Measurements from ENCODE around the gene ARSB. TPM values are rescaled to one million over a fixed set of nuclear protein-coding genes. Genes with fewer than 3 reads are reported as not detected.

The ARSB gene
- total and polyA plus RNA-seq, 9 of the 15 experiments (the other 6 are each of a cell fraction or from before 2014, with no cell fraction given): 0.52 to 4.6 (median 2.4) TPM

DNA sequence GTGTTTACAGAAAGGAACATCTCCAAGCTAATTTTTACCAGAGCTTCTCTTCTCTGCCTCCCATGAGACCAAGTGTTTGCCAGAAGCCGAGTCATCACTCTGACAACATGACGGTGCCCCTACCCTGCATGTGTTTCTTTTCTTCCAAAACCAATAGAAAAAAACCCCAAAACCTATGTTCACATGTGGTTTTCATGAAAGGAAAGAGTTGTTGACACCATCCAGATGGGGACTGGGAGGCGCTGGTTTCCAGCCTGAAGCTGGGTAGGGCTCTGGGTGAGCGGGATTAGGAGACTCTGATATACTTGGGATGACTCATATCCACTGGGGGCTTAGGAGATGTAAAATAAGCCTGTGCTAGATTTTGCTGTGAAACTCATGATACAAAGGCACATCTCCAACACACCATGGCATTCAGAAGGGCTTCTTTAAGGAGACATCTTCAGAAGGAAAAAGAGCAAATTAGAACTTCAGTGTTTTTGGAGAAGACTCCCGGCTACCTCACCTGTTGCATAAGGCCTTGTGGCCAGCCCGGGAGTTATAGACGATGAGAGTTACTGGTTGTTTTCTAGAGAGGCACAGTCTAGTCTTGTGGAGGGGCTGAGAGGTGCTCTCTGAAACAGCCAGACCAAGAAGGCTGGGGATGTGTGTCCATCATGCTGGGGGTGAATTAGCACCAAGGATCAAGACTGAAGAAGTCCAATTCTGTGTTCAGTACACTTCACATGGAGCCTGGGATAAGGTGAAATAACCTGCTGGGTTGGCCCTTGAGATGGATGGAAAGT, 227.6 kb downstream of the ARSB start (continued):
- TF ChIP-seq JUND (IDR thresholded peaks at IDR 0.05; ENCODE audit: borderline replicate concordance, low read depth, low read length): peak; percentile 71; the same call in 1 of the 2 replicates
- peak; percentile 41; the same call in 1 of the 3 replicates for TF ChIP-seq JUND (tag; IDR thresholded peaks at IDR 0.05; ENCODE audit: borderline replicate concordance, low read depth, low read length)
- no peak for TF ChIP-seq NR2F6 (CRISPR knock-in tag; IDR thresholded peaks at IDR 0.05)
- TF ChIP-seq ZNF146 (CRISPR knock-in tag; IDR thresholded peaks at IDR 0.05; ENCODE audit: unreplicated experiment): no peak
- no peak for TF ChIP-seq E2F3 (CRISPR knock-in tag; IDR thresholded peaks at IDR 0.05)
- TF ChIP-seq TAL1 (IDR thresholded peaks at IDR 0.05): no peak
- no peak for TF ChIP-seq ZNF41 (CRISPR knock-in tag; conservative IDR thresholded peaks at IDR 0.05)
- no peak for TF ChIP-seq ZNF76 (CRISPR knock-in tag; IDR thresholded peaks at IDR 0.05; ENCODE audit: borderline replicate concordance)
- TF ChIP-seq RBM25 (IDR thresholded peaks at IDR 0.05; ENCODE audit: low read depth, low read length, severe bottlenecking): no peak
- no peak for TF ChIP-seq POLR2A (conservative IDR thresholded peaks at IDR 0.05)
- no peak for TF ChIP-seq ESRRA (IDR thresholded peaks at IDR 0.05; ENCODE audit: borderline replicate concordance, low read depth)
- TF ChIP-seq ZNF184 (CRISPR knock-in tag; IDR thresholded peaks at IDR 0.05): no peak

DNA sequence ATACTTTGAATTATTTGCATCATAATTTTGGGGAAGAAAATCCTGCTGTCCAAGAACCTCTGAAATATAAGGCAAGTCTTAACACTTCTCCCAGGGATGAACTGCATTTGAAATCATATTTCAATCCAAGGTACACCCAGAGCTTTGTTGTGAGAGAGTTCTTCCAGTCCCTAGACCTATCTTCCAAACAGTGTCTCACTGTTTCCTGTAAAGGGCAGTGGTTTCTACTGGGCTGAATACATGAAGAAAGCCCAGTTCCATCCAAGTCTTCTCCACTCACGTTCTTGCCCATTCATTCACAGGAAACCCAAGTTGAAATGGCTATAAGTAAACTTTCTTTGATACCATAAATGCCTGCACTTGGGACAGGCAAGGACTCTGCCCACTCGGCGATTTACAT, 228.3 kb downstream of the ARSB start:
- H3K4me1 ChIP-seq (replicated peaks in 1 of 2; ENCODE audit: control insufficient read depth in 2 of 2, insufficient read depth in 2 of 2, low read length in 2 of 2): no peaks in the 10 kb centered on the region; a peak in 2 of 5 replicates
- no peak overlapping the region for H3K4me2 ChIP-seq (ENCODE audit: insufficient read depth, low read length)
- H2AFZ ChIP-seq (ENCODE audit: low read depth, low read length): no peak overlapping the region

More for the DNA sequence above, 228.3 kb downstream of the ARSB start:
- Histone ChIP-seq H3K27ac (ENCODE audit: extremely low read depth, low read depth, low read length) (no peak overlapping the region), H3K36me3 (ENCODE audit: control insufficient read depth, insufficient read depth, low read length) (no peaks in the 10 kb centered on the region), H3K9ac (ENCODE audit: insufficient read depth in 1 of 2, low read depth in 2 of 2, low read length in 2 of 2) (no peak overlapping the region), H3K79me2 (ENCODE audit: control insufficient read depth, insufficient read depth, low read length) (no peaks in the 10 kb centered on the region), H3K9me1 (ENCODE audit: control insufficient read depth, insufficient read depth, low read length) (no peaks in the 10 kb centered on the region), H3K9me3 (replicated peaks; ENCODE audit: control insufficient read depth, insufficient read depth, low read depth, low read length) (no peaks in the 10 kb centered on the region), H3K4me3 (no peak overlapping the region), H4K20me1 (replicated peaks; ENCODE audit: control insufficient read depth, insufficient read depth, low read length) (no peaks in the 10 kb centered on the region), H3K27me3 (ENCODE audit: control insufficient read depth in 2 of 2, insufficient read depth in 2 of 2, low read length in 2 of 2) (peaks cover 0 to 21% of the 10 kb centered on the region in 2 experiments; a peak in 3 of 5 replicates)
- FAIRE-seq (no peak), DNase-seq (ENCODE audit: extremely low read depth in 1 of 4, low spot score in 3 of 4) (no peak), ATAC-seq (no peak)
- WGBS (ENCODE audit: insufficient coverage, low coverage, missing lambda C conversion rate): 0% methylated on average over 3 of the region's 3 CpGs
- ChIA-PET POLR2A (interaction anchor here (1.0 to 1.7 kb wide), 3 partner anchors 11 to 35 kb away, joined by 3 to 4 read pairs (median 4); no protein-coding TSS in a partner anchor), CTCF (ENCODE audit: low intra/inter-chr PET ratio) (interaction anchor here (0.7 kb wide), 1 partner anchor 285 kb away, joined by 4 read pairs; no protein-coding TSS in a partner anchor)
- TF ChIP-seq ZNF41 (CRISPR knock-in tag; conservative IDR thresholded peaks at IDR 0.05): no peak
- no peak for TF ChIP-seq GATAD2B (IDR thresholded peaks at IDR 0.05; ENCODE audit: borderline replicate concordance)
- in situ Hi-C loops (cut with MboI) (no loop called here), intact Hi-C loops (cut with micrococcal nuclease) (no loop called here)
- BruUV-seq (replicated peaks): no TSS peak

All from K562 (cell line).